HEK293 (cell line): ENCODE measurements around the gene MBD1.

Source experiments
- BCL11A ChIP-seq: fragments of 450-650 bp; formaldehyde crosslinking; IDR thresholded peaks from 2 replicates; pipeline ENCODE4 v1.5.1; 2016; ENCODE audit warnings: low read depth, missing biosample characterization, missing genetic modification characterization
- GLI2 ChIP-seq: fragments of 450-650 bp; formaldehyde crosslinking; IDR thresholded peaks from 2 replicates; pipeline ENCODE4; 2017; ENCODE audit warnings: missing biosample characterization, missing genetic modification characterization, low read depth, borderline replicate concordance
- HOXD13 ChIP-seq: sonication (generic); formaldehyde crosslinking; IDR thresholded peaks from 2 replicates; pipeline ENCODE4 v1.8.0; 2022; ENCODE audit warnings: missing genetic modification reagents, borderline replicate concordance
- KLF1 ChIP-seq: fragments of 450-650 bp; formaldehyde crosslinking; IDR thresholded peaks from 2 replicates; pipeline ENCODE4 v1.5.1; 2016; ENCODE audit warnings: missing biosample characterization, missing genetic modification characterization
- KLF16 ChIP-seq: fragments of 450-650 bp; formaldehyde crosslinking; IDR thresholded peaks from 2 replicates; pipeline ENCODE4 v1.5.1; 2017; ENCODE audit warnings: missing biosample characterization, missing genetic modification characterization
- KLF9 ChIP-seq: fragments of 450-650 bp; formaldehyde crosslinking; IDR thresholded peaks from 2 replicates; pipeline ENCODE4 v1.5.1; 2016; ENCODE audit warnings: missing biosample characterization, missing genetic modification characterization, low read depth
- RBAK ChIP-seq: fragments of 450-650 bp; formaldehyde crosslinking; IDR thresholded peaks from 2 replicates; pipeline ENCODE4 v1.5.1; 2016; ENCODE audit warnings: missing biosample characterization, missing genetic modification characterization
- SP7 ChIP-seq: fragments of 450-650 bp; formaldehyde crosslinking; IDR thresholded peaks from 2 replicates; pipeline ENCODE4 v1.5.1; 2016; ENCODE audit warnings: missing biosample characterization, missing genetic modification characterization
- TCF7L2 ChIP-seq: IDR thresholded peaks from 2 replicates; pipeline ENCODE4 v1.6.1; 2011; ENCODE audit warnings: low read depth, mild to moderate bottlenecking, inconsistent platforms, low read length, moderate library complexity, borderline replicate concordance
- ZBTB17 ChIP-seq: fragments of 450-650 bp; formaldehyde crosslinking; IDR thresholded peaks from 2 replicates; pipeline ENCODE4 v1.5.1; 2016; ENCODE audit warnings: missing biosample characterization, missing genetic modification characterization
- ZEB2 ChIP-seq: fragments of 450-650 bp; formaldehyde crosslinking; IDR thresholded peaks from 2 replicates; pipeline ENCODE4 v1.5.1; 2016; ENCODE audit warnings: missing biosample characterization, missing genetic modification characterization
- ZFHX2 ChIP-seq: fragments of 450-650 bp; formaldehyde crosslinking; conservative IDR thresholded peaks from 2 replicates; pipeline ENCODE4 v1.5.1; 2016; ENCODE audit warnings: missing biosample characterization, missing genetic modification characterization
- ZNF140 ChIP-seq: fragments of 450-650 bp; formaldehyde crosslinking; IDR thresholded peaks from 2 replicates; pipeline ENCODE4 v1.5.1; 2016; ENCODE audit warnings: missing biosample characterization, missing genetic modification characterization
- ZNF157 ChIP-seq: fragments of 450-650 bp; formaldehyde crosslinking; IDR thresholded peaks from 2 replicates; pipeline ENCODE4 v1.5.1; 2016; ENCODE audit warnings: missing biosample characterization, missing genetic modification characterization
- ZNF211 ChIP-seq: fragments of 450-650 bp; formaldehyde crosslinking; IDR thresholded peaks from 2 replicates; pipeline ENCODE4 v1.5.1; 2016; ENCODE audit warnings: low read depth, missing biosample characterization, missing genetic modification characterization
- ZNF223 ChIP-seq: fragments of 450-650 bp; formaldehyde crosslinking; IDR thresholded peaks from 2 replicates; pipeline ENCODE4 v1.5.1; 2016; ENCODE audit warnings: missing biosample characterization, missing genetic modification characterization
- ZNF24 ChIP-seq: fragments of 450-650 bp; formaldehyde crosslinking; IDR thresholded peaks from 2 replicates; pipeline ENCODE4 v1.5.1; 2016; ENCODE audit warnings: missing biosample characterization, missing genetic modification characterization
- ZNF266 ChIP-seq: fragments of 450-650 bp; formaldehyde crosslinking; IDR thresholded peaks from 2 replicates; pipeline ENCODE4 v1.5.1; 2016; ENCODE audit warnings: missing biosample characterization, missing genetic modification characterization, low read depth
- ZNF391 ChIP-seq: fragments of 450-650 bp; formaldehyde crosslinking; IDR thresholded peaks from 2 replicates; pipeline ENCODE4 v1.5.1; 2016; ENCODE audit warnings: low read depth, missing biosample characterization, missing genetic modification characterization, borderline replicate concordance
- ZNF571 ChIP-seq: fragments of 450-650 bp; formaldehyde crosslinking; IDR thresholded peaks from 2 replicates; pipeline ENCODE4 v1.5.0; 2017; ENCODE audit warnings: missing biosample characterization, missing genetic modification characterization
- ZNF585B ChIP-seq: fragments of 450-650 bp; formaldehyde crosslinking; IDR thresholded peaks from 2 replicates; pipeline ENCODE4 v1.5.1; 2016; ENCODE audit warnings: missing biosample characterization, missing genetic modification characterization
- ZNF610 ChIP-seq: fragments of 450-650 bp; formaldehyde crosslinking; IDR thresholded peaks from 2 replicates; pipeline ENCODE4 v1.5.1; 2016; ENCODE audit warnings: missing biosample characterization, missing genetic modification characterization, borderline replicate concordance
- ZNF626 ChIP-seq: fragments of 450-650 bp; sonication (Bioruptor Pico); formaldehyde crosslinking; IDR thresholded peaks from 2 replicates; pipeline ENCODE4 v1.5.1; 2018; ENCODE audit warnings: missing biosample characterization, missing genetic modification characterization, inconsistent platforms
- ZNF658 ChIP-seq: fragments of 450-650 bp; formaldehyde crosslinking; IDR thresholded peaks from 2 replicates; pipeline ENCODE4; 2016; ENCODE audit warnings: missing biosample characterization, missing genetic modification characterization
- ZNF747 ChIP-seq: fragments of 450-650 bp; formaldehyde crosslinking; IDR thresholded peaks from 2 replicates; pipeline ENCODE4 v1.5.1; 2016; ENCODE audit warnings: missing biosample characterization, missing genetic modification characterization
- ZNF785 ChIP-seq: fragments of 450-650 bp; formaldehyde crosslinking; IDR thresholded peaks from 2 replicates; pipeline ENCODE4 v1.5.1; 2016; ENCODE audit warnings: missing biosample characterization, missing genetic modification characterization
- ZNF791 ChIP-seq: fragments of 450-650 bp; formaldehyde crosslinking; IDR thresholded peaks from 2 replicates; pipeline ENCODE4 v1.5.1; 2016; ENCODE audit warnings: missing biosample characterization, missing genetic modification characterization
- ZNF792 ChIP-seq: fragments of 450-650 bp; formaldehyde crosslinking; IDR thresholded peaks from 2 replicates; pipeline ENCODE4 v1.5.1; 2016; ENCODE audit warnings: missing biosample characterization, missing genetic modification characterization
- ZNF843 ChIP-seq: fragments of 450-650 bp; formaldehyde crosslinking; IDR thresholded peaks from 2 replicates; pipeline ENCODE4 v1.5.1; 2016; ENCODE audit warnings: missing biosample characterization, missing genetic modification characterization
- TF ChIP-seq, protein P1 (sequence below): fragments of 450-650 bp; formaldehyde crosslinking; IDR thresholded peaks from 2 replicates; pipeline ENCODE4 v1.5.1; 2016; ENCODE audit warnings: missing biosample characterization, missing genetic modification characterization
- TF ChIP-seq, protein P2 (sequence below): fragments of 450-650 bp; formaldehyde crosslinking; IDR thresholded peaks from 2 replicates; pipeline ENCODE4 v1.5.1; 2016; ENCODE audit warnings: missing biosample characterization, missing genetic modification characterization
- TF ChIP-seq, protein P3 (sequence below): fragments of 450-650 bp; formaldehyde crosslinking; IDR thresholded peaks from 2 replicates; pipeline ENCODE4 v1.5.1; 2017; ENCODE audit warnings: missing biosample characterization, missing genetic modification characterization
- TF ChIP-seq, protein P4 (sequence below): fragments of 450-650 bp; formaldehyde crosslinking; IDR thresholded peaks from 2 replicates; pipeline ENCODE4 v1.5.1; 2017; ENCODE audit warnings: missing biosample characterization, missing genetic modification characterization
- TF ChIP-seq, protein P5 (sequence below): fragments of 450-650 bp; formaldehyde crosslinking; IDR thresholded peaks from 2 replicates; pipeline ENCODE4 v1.5.1; 2017; ENCODE audit warnings: missing biosample characterization, missing genetic modification characterization
- TF ChIP-seq, protein P6 (sequence below): fragments of 450-650 bp; formaldehyde crosslinking; IDR thresholded peaks from 2 replicates; pipeline ENCODE4 v1.5.1; 2016; ENCODE audit warnings: missing biosample characterization, missing genetic modification characterization

MBD1 gene

DNA sequence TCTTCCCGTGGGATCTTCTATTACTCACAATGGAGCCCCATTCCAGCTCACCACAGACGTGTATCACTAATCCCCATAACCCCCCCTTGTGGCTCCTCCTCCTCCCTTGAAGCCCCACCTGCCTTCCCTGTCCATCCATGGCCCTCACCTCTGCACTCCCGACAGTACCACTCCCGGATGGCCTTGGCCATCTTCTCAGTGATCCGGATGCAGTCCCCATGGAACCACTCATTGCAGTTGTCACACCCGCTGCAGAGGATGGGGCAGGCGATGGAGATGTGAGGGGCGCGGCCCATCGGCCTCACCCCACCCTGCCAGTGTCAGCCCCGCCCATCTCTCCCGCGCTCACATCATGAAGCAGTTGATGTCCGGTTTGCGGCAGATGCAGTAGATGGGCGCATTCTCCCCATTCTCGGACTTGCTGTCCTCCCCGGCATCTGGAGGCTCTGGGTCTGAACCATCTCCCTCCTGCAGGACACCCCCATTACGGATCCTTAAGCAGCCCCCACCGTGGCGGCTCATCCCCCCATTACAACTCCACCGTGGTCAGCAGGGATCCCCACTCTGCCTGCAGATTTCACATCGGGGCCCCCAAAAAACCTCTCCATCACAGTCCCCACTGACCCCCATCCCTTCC lies 5.2 kb upstream of the MBD1 start (continued):
- TF ChIP-seq BCL11A (tag by site-specific recombination) = no peak
- TF ChIP-seq ZNF266 (tag by site-specific recombination) = no peak
- TF ChIP-seq ZNF792 (tag by site-specific recombination) = no peak
- TF ChIP-seq, protein P1, sequence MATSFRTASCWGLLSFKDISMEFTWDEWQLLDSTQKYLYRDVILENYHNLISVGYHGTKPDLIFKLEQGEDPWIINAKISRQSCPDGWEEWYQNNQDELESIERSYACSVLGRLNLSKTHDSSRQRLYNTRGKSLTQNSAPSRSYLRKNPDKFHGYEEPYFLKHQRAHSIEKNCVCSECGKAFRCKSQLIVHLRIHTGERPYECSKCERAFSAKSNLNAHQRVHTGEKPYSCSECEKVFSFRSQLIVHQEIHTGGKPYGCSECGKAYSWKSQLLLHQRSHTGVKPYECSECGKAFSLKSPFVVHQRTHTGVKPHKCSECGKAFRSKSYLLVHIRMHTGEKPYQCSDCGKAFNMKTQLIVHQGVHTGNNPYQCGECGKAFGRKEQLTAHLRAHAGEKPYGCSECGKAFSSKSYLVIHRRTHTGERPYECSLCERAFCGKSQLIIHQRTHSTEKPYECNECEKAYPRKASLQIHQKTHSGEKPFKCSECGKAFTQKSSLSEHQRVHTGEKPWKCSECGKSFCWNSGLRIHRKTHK = no peak
- no peak for TF ChIP-seq ZNF626 (tag by site-specific recombination)
- no peak for TF ChIP-seq TCF7L2
- no peak for TF ChIP-seq ZNF571 (tag by site-specific recombination)
- no peak for TF ChIP-seq ZNF24 (tag by site-specific recombination)
- TF ChIP-seq, protein P2, sequence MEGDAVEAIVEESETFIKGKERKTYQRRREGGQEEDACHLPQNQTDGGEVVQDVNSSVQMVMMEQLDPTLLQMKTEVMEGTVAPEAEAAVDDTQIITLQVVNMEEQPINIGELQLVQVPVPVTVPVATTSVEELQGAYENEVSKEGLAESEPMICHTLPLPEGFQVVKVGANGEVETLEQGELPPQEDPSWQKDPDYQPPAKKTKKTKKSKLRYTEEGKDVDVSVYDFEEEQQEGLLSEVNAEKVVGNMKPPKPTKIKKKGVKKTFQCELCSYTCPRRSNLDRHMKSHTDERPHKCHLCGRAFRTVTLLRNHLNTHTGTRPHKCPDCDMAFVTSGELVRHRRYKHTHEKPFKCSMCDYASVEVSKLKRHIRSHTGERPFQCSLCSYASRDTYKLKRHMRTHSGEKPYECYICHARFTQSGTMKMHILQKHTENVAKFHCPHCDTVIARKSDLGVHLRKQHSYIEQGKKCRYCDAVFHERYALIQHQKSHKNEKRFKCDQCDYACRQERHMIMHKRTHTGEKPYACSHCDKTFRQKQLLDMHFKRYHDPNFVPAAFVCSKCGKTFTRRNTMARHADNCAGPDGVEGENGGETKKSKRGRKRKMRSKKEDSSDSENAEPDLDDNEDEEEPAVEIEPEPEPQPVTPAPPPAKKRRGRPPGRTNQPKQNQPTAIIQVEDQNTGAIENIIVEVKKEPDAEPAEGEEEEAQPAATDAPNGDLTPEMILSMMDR (tag by site-specific recombination) = peak; percentile 25; the same call in 1 of the 2 replicates
- TF ChIP-seq KLF1 (tag by site-specific recombination) = peak; percentile 95
- TF ChIP-seq ZNF610 (tag by site-specific recombination) = no peak
- no peak for TF ChIP-seq HOXD13 (CRISPR knock-in tag)
- peak; percentile 66 for TF ChIP-seq ZBTB17 (tag by site-specific recombination)
- no peak for TF ChIP-seq ZNF140 (tag by site-specific recombination)
- no peak for TF ChIP-seq ZNF785
- no peak for TF ChIP-seq ZNF391 (tag by site-specific recombination)
- no peak for TF ChIP-seq ZNF791 (tag by site-specific recombination)
- no peak for TF ChIP-seq RBAK
- TF ChIP-seq KLF9 (tag by site-specific recombination) = peak; percentile 94
- no peak for TF ChIP-seq ZNF157
- TF ChIP-seq, protein P3, sequence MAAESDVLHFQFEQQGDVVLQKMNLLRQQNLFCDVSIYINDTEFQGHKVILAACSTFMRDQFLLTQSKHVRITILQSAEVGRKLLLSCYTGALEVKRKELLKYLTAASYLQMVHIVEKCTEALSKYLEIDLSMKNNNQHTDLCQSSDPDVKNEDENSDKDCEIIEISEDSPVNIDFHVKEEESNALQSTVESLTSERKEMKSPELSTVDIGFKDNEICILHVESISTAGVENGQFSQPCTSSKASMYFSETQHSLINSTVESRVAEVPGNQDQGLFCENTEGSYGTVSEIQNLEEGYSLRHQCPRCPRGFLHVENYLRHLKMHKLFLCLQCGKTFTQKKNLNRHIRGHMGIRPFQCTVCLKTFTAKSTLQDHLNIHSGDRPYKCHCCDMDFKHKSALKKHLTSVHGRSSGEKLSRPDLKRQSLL = no peak
- TF ChIP-seq ZNF658 (tag by site-specific recombination) = no peak
- TF ChIP-seq ZFHX2 (tag by site-specific recombination) = no peak
- TF ChIP-seq, protein P4, sequence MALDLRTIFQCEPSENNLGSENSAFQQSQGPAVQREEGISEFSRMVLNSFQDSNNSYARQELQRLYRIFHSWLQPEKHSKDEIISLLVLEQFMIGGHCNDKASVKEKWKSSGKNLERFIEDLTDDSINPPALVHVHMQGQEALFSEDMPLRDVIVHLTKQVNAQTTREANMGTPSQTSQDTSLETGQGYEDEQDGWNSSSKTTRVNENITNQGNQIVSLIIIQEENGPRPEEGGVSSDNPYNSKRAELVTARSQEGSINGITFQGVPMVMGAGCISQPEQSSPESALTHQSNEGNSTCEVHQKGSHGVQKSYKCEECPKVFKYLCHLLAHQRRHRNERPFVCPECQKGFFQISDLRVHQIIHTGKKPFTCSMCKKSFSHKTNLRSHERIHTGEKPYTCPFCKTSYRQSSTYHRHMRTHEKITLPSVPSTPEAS (tag by site-specific recombination) = no peak; the same call in 1 of the 2 replicates
- TF ChIP-seq ZNF747 (tag by site-specific recombination) = no peak
- TF ChIP-seq, protein P5, sequence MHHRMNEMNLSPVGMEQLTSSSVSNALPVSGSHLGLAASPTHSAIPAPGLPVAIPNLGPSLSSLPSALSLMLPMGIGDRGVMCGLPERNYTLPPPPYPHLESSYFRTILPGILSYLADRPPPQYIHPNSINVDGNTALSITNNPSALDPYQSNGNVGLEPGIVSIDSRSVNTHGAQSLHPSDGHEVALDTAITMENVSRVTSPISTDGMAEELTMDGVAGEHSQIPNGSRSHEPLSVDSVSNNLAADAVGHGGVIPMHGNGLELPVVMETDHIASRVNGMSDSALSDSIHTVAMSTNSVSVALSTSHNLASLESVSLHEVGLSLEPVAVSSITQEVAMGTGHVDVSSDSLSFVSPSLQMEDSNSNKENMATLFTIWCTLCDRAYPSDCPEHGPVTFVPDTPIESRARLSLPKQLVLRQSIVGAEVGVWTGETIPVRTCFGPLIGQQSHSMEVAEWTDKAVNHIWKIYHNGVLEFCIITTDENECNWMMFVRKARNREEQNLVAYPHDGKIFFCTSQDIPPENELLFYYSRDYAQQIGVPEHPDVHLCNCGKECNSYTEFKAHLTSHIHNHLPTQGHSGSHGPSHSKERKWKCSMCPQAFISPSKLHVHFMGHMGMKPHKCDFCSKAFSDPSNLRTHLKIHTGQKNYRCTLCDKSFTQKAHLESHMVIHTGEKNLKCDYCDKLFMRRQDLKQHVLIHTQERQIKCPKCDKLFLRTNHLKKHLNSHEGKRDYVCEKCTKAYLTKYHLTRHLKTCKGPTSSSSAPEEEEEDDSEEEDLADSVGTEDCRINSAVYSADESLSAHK = no peak
- TF ChIP-seq ZNF585B (tag by site-specific recombination) = no peak
- no peak for TF ChIP-seq ZNF843 (tag by site-specific recombination)
- no peak for TF ChIP-seq ZEB2
- TF ChIP-seq GLI2 (tag by site-specific recombination) = no peak
- no peak for TF ChIP-seq SP7 (tag by site-specific recombination)
- no peak for TF ChIP-seq ZNF211 (tag by site-specific recombination)
- TF ChIP-seq ZNF223 (tag by site-specific recombination) = no peak
- peak; percentile 54; the same call in 1 of the 2 replicates for TF ChIP-seq KLF16 (tag by site-specific recombination)
- TF ChIP-seq, protein P6, sequence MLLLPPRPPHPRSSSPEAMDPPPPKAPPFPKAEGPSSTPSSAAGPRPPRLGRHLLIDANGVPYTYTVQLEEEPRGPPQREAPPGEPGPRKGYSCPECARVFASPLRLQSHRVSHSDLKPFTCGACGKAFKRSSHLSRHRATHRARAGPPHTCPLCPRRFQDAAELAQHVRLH (tag by site-specific recombination) = no peak
